CD4-positive, alpha-beta T cell (primary cell): ENCODE results near the gene AGAP1. TPM values are rescaled to one million over a fixed set of nuclear protein-coding genes. Genes with fewer than 3 reads are reported as not detected.

ENCODE experiments used
- ATAC-seq: fragments of 200-7000 bp; cut with Tn5 transposase; one replicate; pipeline ENCODE4 v1.10.0; 2022; ENCODE audit warnings: mild to moderate bottlenecking; ENCODE audit not compliant: poor library complexity
- CTCF ChIA-PET: fragments of 350-600 bp; sonication (Branson Sonifier 250); formaldehyde crosslinking; loops from one replicate; lab custom pipeline; 2021; ENCODE audit warnings: antibody characterized with exemption, inconsistent platforms; lab: Charles Lee
- POLR2A ChIA-PET: fragments of 350-600 bp; sonication (Branson Sonifier 250); formaldehyde crosslinking; loops from one replicate; lab custom pipeline; 2021; ENCODE audit warnings: antibody characterized with exemption, inconsistent platforms; lab: Charles Lee
- DNase-seq, 14 experiments: peaks; one replicate each; pipeline ENCODE4 v3.0.0-alpha.2; 2013 to 2020; ENCODE audit warnings: mixed read lengths in 2 of 14
- H3K27ac ChIP-seq, 2 donors: one replicate each; pipeline versions ENCODE4 v1.5.1 to v1.7.0; 2013; ENCODE audit warnings: low read length in 2 of 2, low read depth in 1 of 2, mild to moderate bottlenecking in 1 of 2
- H3K27me3 ChIP-seq, 2 experiments: 1 replicate in 1 of 2; 2 replicates in 1 of 2; pipeline versions ENCODE4 v1.6.1 to v1.7.0; 2013; ENCODE audit warnings: low read length in 2 of 2, control low read depth in 1 of 2, mild to moderate bottlenecking in 1 of 2, moderate library complexity in 1 of 2; ENCODE audit not compliant: insufficient read depth in 2 of 2, control insufficient read depth in 1 of 2
- H3K36me3 ChIP-seq: one replicate; pipeline ENCODE4 v1.6.1; 2013; ENCODE audit warnings: low read length, control low read depth; ENCODE audit not compliant: insufficient read depth
- H3K4me1 ChIP-seq: one replicate; pipeline ENCODE4 v1.6.1; 2013; ENCODE audit warnings: low read length, control low read depth; ENCODE audit not compliant: insufficient read depth
- H3K4me3 ChIP-seq: one replicate; pipeline ENCODE4 v1.5.1; 2013; ENCODE audit warnings: mild to moderate bottlenecking, low read length, moderate library complexity
- H3K9me3 ChIP-seq, 2 experiments: 1 replicate in 1 of 2; 2 replicates in 1 of 2; pipeline versions ENCODE4 v1.6.1 to v1.7.0; 2013; ENCODE audit warnings: low read length in 2 of 2, mild to moderate bottlenecking in 2 of 2, control low read depth in 1 of 2, moderate library complexity in 1 of 2; ENCODE audit not compliant: control insufficient read depth in 1 of 2, insufficient read depth in 1 of 2
- H3K27ac Mint-ChIP-seq: one replicate; pipeline ENCODE4 v1.8.0; 2020; ENCODE audit warnings: mixed read lengths
- H3K27me3 Mint-ChIP-seq: one replicate; pipeline ENCODE4 v1.8.0; 2021; ENCODE audit warnings: mixed read lengths
- H3K36me3 Mint-ChIP-seq: one replicate; pipeline ENCODE4 v1.8.0; 2021; ENCODE audit warnings: low read depth, mixed read lengths
- H3K4me1 Mint-ChIP-seq: one replicate; pipeline ENCODE4 v1.8.0; 2021; ENCODE audit warnings: low read depth, mixed read lengths
- H3K4me3 Mint-ChIP-seq: one replicate; pipeline ENCODE4 v1.8.0; 2020; ENCODE audit warnings: mild to moderate bottlenecking, mixed read lengths
- H3K9me3 Mint-ChIP-seq: one replicate; pipeline ENCODE4 v1.8.0; 2020; ENCODE audit warnings: mixed read lengths
- intact Hi-C, 2 experiments: fragments of 100-400 bp; cut with DNase I in 1 of 2; cut with micrococcal nuclease in 1 of 2; formaldehyde crosslinking; loops; one replicate each; pipeline versions ENCODE4 v1.15.1 to v1.9.0; 2023 to 2025; cut with DNase I, micrococcal nuclease
- total RNA-seq, 174 experiments: library from RNA in 2 of 174; stranded (reverse) in 2 of 174; gene quantifications; one replicate each; pipeline ENCODE4 v1.2.3 and lab custom pipeline; 2021 to 2026
- TF ChIP-seq, protein P1 (sequence below): fragments of 200-600 bp; IDR thresholded peaks from one replicate; pipeline ENCODE4 v1.8.0; 2022; ENCODE audit warnings: antibody characterized with exemption, mild to moderate bottlenecking

Gene AGAP1
- total RNA-seq, 2 experiments from 2014 or later = 2.6 to 3.1 TPM

DNA sequence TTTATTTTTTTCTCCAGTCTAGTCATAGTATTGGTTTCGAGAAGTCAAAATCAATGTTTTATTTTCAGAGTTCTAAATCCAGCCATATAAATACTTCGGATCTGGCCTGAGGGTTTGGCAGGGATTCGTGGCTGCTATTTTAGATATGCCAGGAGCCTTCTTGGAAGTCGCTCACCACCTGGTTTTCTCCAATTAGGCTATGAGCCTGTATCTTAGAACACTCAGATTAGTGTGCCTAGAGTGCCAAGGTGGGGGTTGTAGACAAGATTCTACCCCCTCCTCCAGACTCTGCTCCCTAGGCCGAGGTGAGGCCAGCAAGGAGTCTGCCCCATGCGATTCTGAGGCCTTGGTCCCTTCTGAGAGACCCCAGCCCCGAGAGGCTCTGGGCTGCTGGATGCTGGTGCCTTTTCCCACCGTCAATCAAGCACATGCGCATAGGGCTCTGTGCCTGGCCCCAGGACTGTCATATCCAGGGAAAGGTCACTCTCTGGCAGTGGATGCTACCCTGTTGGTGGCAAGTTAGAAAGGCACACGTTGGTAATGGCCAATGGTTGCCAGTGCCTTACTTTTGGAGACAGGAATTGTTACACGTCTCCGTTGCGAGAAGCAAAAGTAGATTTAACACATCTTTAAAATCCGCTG is 197.1 kb downstream of the AGAP1 start:
- Histone ChIP-seq H3K36me3 (no peaks in the 10 kb centered on the region), H3K27me3 (no peaks in the 10 kb centered on the region)
- no peak overlapping the region for H3K27ac Mint-ChIP-seq

DNA sequence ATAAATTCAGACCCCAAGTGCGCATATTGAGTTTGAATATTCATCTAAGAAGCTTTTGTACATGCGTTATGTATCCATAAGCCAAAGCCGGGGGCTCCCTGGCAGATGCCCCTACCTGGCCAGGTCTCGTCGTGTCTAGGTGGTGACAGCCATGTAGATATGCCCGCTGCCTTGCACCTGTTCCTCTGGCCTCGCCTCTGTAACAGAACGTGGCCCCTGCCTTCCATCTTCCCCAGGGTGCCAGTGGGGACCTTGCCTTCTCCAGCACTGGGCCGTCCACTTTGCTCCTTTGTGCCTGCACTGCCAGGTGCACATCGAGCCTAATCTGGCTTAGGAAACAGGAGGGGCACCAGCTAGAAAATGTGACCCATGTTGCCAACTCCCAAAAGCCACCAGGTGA is 198.2 kb downstream of the AGAP1 start:
- peaks cover 0 to 6% of the 10 kb centered on the region in 2 experiments for H3K9me3 ChIP-seq
- no peaks in the 10 kb centered on the region for H3K36me3 Mint-ChIP-seq

More for the DNA sequence above, 197.1 kb downstream of the AGAP1 start:
- no peaks in the 10 kb centered on the region for H3K9me3 Mint-ChIP-seq
- TF ChIP-seq, protein P1, sequence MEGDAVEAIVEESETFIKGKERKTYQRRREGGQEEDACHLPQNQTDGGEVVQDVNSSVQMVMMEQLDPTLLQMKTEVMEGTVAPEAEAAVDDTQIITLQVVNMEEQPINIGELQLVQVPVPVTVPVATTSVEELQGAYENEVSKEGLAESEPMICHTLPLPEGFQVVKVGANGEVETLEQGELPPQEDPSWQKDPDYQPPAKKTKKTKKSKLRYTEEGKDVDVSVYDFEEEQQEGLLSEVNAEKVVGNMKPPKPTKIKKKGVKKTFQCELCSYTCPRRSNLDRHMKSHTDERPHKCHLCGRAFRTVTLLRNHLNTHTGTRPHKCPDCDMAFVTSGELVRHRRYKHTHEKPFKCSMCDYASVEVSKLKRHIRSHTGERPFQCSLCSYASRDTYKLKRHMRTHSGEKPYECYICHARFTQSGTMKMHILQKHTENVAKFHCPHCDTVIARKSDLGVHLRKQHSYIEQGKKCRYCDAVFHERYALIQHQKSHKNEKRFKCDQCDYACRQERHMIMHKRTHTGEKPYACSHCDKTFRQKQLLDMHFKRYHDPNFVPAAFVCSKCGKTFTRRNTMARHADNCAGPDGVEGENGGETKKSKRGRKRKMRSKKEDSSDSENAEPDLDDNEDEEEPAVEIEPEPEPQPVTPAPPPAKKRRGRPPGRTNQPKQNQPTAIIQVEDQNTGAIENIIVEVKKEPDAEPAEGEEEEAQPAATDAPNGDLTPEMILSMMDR = no peak
- H3K27me3 Mint-ChIP-seq = peaks cover 14% of the 10 kb centered on the region
- ChIA-PET POLR2A (no interaction called here), CTCF (no interaction called here)
- Histone ChIP-seq H3K4me1 (no peaks in the 10 kb centered on the region), H3K4me3 (no peak overlapping the region), H3K27ac (no peak overlapping the region), H3K9me3 (peaks cover 0 to 6% of the 10 kb centered on the region in 2 experiments)
- H3K36me3 Mint-ChIP-seq = no peaks in the 10 kb centered on the region
- intact Hi-C loops = no loop called here
- DNase-seq (no peak), ATAC-seq (no peak)
- H3K4me3 Mint-ChIP-seq = no peak overlapping the region
- H3K4me1 Mint-ChIP-seq = no peaks in the 10 kb centered on the region

DNA sequence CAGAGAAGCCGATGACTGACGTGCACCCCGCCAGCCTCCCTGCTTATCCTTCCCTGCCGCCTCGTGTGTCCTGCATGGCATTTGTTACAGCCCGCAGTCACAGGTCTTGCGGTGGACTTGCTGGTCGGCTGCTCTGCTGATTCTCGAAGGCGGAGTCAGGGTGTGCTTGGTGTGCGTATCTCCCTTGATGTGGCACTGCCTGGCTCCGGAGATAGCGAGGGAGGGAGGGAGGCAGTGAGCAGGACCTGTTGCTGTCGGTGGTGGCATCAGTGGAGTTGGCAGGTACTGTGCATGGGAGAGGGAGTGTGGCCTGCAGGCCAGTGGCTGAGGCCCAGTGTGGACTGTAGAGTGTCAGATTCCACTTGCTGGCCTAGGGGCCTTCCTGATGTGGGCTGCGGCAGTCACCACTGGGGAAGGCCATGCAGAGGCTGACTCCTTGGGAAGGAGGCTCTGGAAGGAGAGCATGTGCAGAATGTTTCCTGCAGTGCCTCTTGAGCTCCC is 198.9 kb downstream of the AGAP1 start:
- Histone ChIP-seq H3K27me3 (no peaks in the 10 kb centered on the region), H3K27ac (no peak overlapping the region), H3K36me3 (no peaks in the 10 kb centered on the region), H3K4me1 (no peaks in the 10 kb centered on the region), H3K4me3 (no peak overlapping the region), H3K9me3 (peaks cover 0 to 6% of the 10 kb centered on the region in 2 experiments)
- ATAC-seq (no peak), DNase-seq (no peak)
- no peaks in the 10 kb centered on the region for H3K4me1 Mint-ChIP-seq
- no peaks in the 10 kb centered on the region for H3K36me3 Mint-ChIP-seq
- peaks cover 10% of the 10 kb centered on the region for H3K27me3 Mint-ChIP-seq
- no peak overlapping the region for H3K4me3 Mint-ChIP-seq
- no peaks in the 10 kb centered on the region for H3K9me3 Mint-ChIP-seq
- POLR2A ChIA-PET = no interaction called here
- TF ChIP-seq, protein P1 = no peak
- CTCF ChIA-PET = no interaction called here
- intact Hi-C loops = no loop called here
- no peak overlapping the region for H3K27ac Mint-ChIP-seq

More for the DNA sequence above, 198.2 kb downstream of the AGAP1 start:
- Mint-ChIP-seq H3K4me3 (no peak overlapping the region), H3K27ac (no peak overlapping the region), H3K27me3 (peaks cover 10% of the 10 kb centered on the region), H3K9me3 (no peaks in the 10 kb centered on the region), H3K4me1 (no peaks in the 10 kb centered on the region)
- ChIA-PET POLR2A (no interaction called here), CTCF (no interaction called here)
- no peak overlapping the region for H3K27ac ChIP-seq
- DNase-seq (no peak), ATAC-seq (no peak)
- intact Hi-C loops = no loop called here
- TF ChIP-seq, protein P1 = no peak
- H3K27me3 ChIP-seq = no peaks in the 10 kb centered on the region
- no peak overlapping the region for H3K4me3 ChIP-seq
- no peaks in the 10 kb centered on the region for H3K4me1 ChIP-seq
- no peaks in the 10 kb centered on the region for H3K36me3 ChIP-seq
